HG02678 (cell line): ENCODE data around the gene INPP5B.
"Not testable (repeated sequence)": the region's sequence is repeated elsewhere in the genome, so short reads cannot be mapped to it uniquely, and the experiment has no call there.

Experiments used
- ATAC-seq: cut with Tn5 transposase; IDR thresholded peaks from one replicate; pipeline ENCODE4 v1.9.1; 2021; ENCODE audit warnings: mild to moderate bottlenecking, moderate library complexity; ENCODE audit not compliant: unreplicated experiment

Gene INPP5B

DNA sequence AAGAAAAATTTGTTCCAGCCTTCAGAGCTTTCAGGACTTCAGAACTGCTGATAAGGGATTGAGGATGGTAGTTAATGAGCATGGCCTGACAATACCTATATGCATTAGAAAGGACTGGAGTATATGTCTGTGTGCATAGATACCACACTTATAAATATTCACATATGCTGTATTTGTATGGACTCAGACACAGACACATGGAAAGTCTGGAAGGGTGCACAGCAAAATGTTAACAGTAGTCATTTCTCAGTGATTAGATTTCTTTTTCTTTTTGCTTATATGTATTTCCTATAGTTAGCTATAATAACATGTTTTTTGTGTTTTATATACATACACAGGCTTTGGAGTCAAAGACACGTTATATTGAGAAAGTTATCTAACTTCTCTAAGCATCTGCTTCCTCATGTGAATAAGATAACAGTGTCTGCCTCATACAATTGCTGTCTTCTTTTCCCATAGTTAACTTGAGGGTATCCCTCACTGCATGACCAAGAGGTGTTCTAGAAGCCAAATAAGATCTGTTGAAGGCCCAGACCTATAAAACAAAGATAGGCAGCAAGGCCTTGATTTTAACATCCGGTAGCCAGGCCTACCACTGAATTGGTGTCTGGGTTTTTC lies 31.3 kb downstream of the INPP5B start:
- ATAC-seq = no peak

- no peak for ATAC-seq
These were observed 32.0 kb downstream of the INPP5B start for GRCh38 chr1:37914719-37915475.

DNA sequence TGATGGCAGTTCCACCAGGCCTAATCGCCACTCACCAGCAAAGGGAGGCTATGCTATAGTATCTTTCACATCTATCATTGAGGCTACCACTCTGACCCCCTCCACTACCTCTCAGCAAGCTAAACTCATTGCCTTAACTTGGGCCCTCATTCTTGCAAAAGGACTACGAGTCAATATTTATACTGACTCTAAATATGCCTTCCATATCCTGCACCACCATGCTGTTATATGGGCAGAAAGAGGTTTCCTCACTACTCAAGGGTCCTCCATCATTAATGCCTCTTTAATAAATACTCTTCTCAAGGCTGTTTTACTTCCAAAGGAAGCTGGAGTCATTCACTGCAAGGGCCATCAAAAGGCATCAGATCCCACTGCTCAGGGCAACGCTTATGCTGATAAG lies 35.4 kb downstream of the INPP5B start:
- ATAC-seq = not testable (repeated sequence)

DNA sequence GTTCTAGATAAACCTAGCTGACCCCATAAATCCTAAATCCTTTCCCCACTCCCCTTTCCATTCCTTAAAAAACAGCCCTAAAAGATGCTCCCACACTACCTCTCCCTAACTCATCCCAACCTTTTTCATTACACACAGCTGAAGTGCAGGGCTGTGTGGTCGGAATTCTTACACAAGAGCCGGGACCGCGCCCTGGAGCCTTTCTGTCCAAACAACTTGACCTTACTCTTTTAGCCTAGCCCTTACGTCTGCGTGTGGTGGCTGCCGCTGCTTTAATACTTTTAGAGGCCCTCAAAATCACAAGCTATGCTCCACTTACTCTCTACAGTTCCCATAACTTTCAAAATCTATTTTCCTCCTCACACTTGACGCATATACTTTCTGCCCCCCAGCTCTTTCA lies 36.0 kb downstream of the INPP5B start:
- not testable (repeated sequence) for ATAC-seq

- ATAC-seq = not testable (repeated sequence)
These were observed 38.3 kb downstream of the INPP5B start for GRCh38 chr1:37908531-37908930.

DNA sequence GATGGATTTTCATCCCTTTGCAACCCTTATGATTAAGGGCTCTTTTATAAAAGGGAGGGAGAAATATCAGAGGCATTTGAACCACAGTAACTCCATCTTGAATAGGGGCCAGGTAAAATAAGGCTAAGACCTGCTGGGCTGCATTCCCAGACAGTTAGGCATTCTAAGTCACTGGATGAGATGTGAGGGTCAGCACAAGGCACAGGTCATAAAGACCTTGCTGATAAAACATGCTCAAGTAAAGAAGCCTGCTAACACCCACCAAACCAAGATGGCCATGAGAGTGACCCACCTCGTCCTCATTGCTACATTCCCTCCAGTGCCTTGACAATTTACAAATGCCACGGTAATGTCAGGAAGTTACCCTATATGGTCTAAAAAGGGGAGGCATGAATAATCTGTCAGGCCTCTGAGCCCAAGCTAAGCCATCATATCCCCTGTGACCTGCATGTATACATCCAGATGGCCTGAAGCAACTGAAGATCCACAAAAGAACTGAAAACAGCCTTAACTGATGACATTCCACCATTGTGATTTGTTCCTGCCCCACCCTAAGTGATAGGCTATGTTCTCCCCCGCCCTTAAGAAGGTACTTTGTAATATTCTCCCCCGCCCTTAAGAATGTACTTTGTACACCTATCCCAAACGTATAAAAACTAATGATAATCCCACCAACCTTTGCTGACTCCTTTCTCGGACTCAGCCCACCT lies 39.3 kb downstream of the INPP5B start:
- not testable (repeated sequence) for ATAC-seq

DNA sequence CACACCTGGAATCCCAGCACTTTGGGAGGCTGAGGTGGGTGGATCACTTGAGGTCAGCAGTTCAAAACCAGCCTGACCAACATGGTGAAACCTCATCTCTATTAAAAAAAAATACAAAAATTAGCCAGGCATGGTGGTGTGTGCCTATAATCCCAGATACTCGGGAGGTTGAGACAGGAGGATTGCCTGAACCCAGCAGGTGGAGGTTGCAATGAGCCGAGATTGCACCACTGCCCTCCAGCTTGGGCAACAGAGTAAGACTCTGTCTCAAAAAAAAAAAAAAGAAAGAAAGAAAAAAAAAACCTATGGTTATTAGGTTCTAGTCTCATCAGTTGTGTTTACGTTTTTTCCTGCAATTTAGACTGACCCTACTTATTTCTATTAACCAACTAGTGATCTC lies 40.3 kb downstream of the INPP5B start:
- ATAC-seq = not testable (repeated sequence)

DNA sequence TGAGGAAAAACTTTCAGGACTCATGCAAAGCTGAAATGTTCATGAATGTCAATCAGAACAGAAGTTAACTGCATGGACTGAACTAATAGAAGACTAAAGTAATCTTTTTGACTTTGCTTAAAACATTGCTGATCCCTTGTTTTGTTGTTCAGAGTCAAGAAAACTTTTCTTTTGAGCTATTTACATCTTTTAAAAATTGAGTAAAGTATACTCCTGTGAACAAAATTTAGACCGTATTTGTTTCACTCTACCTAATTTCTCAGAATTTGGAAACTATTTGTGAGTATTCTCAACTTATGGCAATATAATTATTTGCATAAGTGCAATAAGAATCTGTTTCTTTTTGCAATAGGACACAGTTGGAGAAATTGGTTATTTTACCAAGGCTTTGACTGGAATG lies 41.1 kb downstream of the INPP5B start:
- ATAC-seq = no peak

DNA sequence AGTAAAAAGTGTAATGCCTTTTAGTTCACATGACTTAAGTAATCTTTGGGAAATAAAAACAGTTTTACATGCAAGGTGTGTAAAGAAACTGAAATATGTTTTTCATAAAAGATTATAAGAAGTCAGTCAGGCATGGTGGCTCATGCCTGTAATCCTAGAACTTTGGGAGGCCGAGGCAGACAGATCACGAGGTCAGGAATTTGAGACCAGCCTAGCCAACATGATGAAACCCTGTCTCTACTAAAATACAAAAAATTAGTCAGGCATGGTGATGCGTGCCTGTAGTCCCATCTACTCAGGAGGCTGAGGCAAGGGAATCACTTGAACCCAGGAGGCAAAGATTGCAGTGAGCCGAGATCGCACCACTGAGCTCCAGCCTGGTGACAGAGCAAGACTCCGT lies 42.9 kb downstream of the INPP5B start:
- not testable (repeated sequence) for ATAC-seq

DNA sequence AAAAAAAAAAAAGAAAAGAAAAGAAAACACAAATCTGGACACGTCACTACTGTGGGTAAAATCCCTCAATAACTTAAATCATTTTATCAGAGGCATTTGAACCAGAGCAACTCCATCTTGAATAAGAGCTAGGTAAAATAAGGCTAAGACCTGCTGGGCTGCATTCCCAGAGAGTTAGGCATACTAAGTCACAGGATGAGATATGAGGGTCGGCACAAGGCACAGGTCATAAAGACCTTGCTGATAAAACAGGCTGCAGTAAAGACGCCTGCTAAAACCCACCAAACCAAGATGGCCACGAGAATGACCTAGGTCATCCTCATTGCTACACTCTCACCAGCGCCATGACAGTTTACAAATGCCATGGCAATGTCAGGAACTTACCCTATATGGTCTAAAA lies 43.9 kb downstream of the INPP5B start:
- ATAC-seq = no peak

GRCh38 chr1:37901893-37902225 lies 45.0 kb downstream of the INPP5B start:
- no peak for ATAC-seq

DNA sequence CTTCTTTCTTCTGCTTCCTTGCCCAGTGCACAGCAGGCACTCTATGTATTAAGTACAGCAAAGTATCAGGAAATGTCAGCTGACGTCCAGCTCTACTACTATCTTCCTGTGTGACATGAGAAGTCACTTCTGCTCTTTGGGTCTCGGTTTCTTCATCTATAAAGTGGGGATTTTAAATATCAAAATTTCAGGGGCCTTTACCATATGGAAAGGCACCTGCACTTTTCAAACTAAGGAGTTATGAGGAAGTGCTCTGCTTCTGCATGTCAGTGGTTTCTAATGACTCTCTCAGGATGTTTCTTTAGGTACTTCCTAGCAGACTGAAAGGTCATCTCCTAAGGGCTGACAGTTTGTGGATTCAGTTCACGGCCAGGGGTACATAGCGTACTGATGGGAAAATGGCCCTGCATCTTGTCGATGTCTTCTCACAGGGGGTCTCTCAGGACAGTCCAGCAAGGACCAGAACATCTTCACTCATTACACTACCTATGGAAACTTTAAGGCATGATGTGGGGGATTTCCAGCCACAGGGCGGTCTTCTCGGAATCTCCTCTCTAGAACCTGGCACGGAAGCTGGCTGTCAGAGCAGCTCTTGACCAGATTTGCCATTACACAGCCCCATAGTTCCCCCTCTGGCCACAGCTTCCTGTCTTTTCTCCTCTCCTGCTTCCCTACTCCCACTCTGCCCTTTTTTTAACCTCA lies 45.5 kb downstream of the INPP5B start:
- ATAC-seq = peak; percentile 69

DNA sequence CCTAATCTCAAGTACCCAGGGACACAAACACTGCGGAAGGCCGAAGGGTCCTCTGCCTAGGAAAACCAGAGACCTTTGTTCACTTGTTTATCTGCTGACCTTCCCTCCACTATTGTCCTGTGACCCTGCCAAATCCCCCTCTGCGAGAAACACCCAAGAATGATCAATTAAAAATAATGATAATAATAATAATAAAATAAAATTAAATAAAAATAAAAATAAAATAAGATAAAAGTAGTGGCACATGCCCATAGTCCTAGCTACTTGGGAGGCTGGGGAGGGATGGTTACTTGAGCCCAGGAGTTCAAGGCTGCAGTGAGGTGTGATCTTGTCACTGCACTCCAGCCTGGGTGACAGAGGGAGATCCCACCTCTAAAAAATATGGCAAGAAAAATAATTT lies 49.3 kb downstream of the INPP5B start:
- not testable (repeated sequence) for ATAC-seq

- no peak for ATAC-seq
These were observed 53.2 kb downstream of the INPP5B start for GRCh38 chr1:37893673-37894072.

GRCh38 chr1:37892151-37893047 lies 54.5 kb downstream of the INPP5B start:
- no peak for ATAC-seq

GRCh38 chr1:37890378-37891014 lies 56.4 kb downstream of the INPP5B start:
- no peak for ATAC-seq

DNA sequence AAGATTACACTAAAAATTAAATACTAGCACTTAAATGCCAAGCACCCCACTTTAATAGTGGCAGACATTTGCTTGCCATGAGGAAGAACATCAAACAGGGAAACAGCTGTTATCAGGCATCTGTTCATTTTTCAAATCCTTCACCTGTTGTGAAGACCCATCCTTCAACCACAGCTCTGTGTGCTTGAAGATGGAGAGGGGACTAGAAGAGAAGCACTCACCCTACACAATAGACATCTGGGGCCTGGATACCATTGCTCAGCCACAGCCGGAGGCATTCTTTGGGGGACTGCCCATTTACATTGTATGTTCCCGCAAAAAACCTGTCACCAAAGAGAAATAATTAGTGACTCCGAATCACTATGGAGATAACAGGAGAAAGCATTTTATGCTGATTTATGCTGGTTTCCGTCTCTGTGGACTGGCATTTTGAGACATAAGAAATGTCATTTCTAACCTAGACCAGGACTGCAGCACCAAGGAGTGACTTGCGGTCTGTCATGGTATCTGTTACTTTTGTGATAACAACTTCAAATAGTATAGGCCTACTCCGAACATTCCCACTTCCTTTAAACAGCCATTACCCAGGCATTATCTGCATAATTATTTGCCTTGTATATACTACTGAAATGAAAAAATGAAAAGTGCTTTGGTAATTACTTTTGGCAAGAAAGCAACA lies 58.7 kb downstream of the INPP5B start:
- no peak for ATAC-seq

- ATAC-seq = no peak
These were observed 62.7 kb downstream of the INPP5B start for GRCh38 chr1:37884145-37884544.

DNA sequence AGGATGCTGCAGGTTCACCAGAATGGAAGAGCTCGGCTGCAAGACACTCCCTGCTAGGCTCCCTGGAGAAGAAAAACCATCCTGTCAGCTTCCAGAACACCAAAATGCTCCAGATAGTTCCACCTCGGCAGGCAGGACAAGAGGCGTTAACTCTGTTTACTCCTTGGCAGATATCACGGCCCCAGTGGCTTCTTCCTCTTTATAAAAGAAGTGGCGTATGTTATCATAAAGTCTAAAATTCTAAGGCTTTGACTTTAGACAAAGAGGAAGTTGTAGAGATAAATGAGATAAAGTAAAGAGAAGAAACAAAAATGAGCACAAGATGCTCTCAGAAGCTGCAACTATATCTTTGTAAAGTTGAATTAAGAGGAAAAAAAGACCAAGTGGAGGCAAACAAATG lies 63.2 kb downstream of the INPP5B start:
- ATAC-seq = no peak
